IMR-90 (cell line): ENCODE measurements around the gene ATXN7L3. TPM values are rescaled to one million over a fixed set of nuclear protein-coding genes. Genes with fewer than 3 reads are reported as not detected.
"Not testable (repeated sequence)": the region's sequence is repeated elsewhere in the genome, so short reads cannot be mapped to it uniquely, and the experiment has no call there.

Experiments
- ATAC-seq: fragments of 200-7000 bp; cut with Tn5 transposase; 2 replicates; pipeline ENCODE4 v1.9.1; 2020; ENCODE audit warnings: low read depth, mild to moderate bottlenecking, moderate library complexity
- BruUV-seq: library from RNA; stranded (reverse); fragments of 400-500 nt; replicated peaks from 2 replicates; lab custom pipeline; 2021; lab: Mats Ljungman, UMichigan
- CTCF ChIA-PET: fragments of 300-600 bp; formaldehyde crosslinking; extraction: SDS; loops from one replicate; lab custom pipeline; 2021; ENCODE audit warnings: antibody characterized with exemption; lab: Yijun Ruan, JAX
- POLR2A ChIA-PET: fragments of 300-600 bp; sonication (Branson Sonifier 250); formaldehyde crosslinking; loops from one replicate; lab custom pipeline; 2022; ENCODE audit warnings: antibody characterized with exemption; ENCODE audit not compliant: unreplicated experiment; lab: Charles Lee
- DNase-seq: peaks from one replicate; pipeline ENCODE4 v3.0.0; 2013
- H2AFZ ChIP-seq: replicated peaks from 2 replicates; pipeline ENCODE3; 2013; ENCODE audit warnings: low read length, mild to moderate bottlenecking; ENCODE audit not compliant: poor library complexity
- H2AK5ac ChIP-seq: 2 replicates; pipeline ENCODE4 v1.6.1; 2013; ENCODE audit warnings: low read depth, low read length, inconsistent platforms
- H2AK9ac ChIP-seq: replicated peaks from 2 replicates; pipeline ENCODE3; 2013; ENCODE audit warnings: mild to moderate bottlenecking, low read depth, low read length, moderate library complexity; ENCODE audit not compliant: poor library complexity
- H2BK120ac ChIP-seq: 2 replicates; pipeline ENCODE4 v1.6.1; 2013; ENCODE audit warnings: low read depth, low read length, inconsistent platforms
- H2BK15ac ChIP-seq: 3 replicates; pipeline ENCODE4 v1.6.1; 2013; ENCODE audit warnings: low read depth, low read length, inconsistent platforms
- H2BK20ac ChIP-seq: 2 replicates; pipeline ENCODE4 v1.6.1; 2013; ENCODE audit warnings: low read depth, mild to moderate bottlenecking, inconsistent platforms, low read length, moderate library complexity
- H2BK5ac ChIP-seq: 2 replicates; pipeline ENCODE4 v1.6.1; 2013; ENCODE audit warnings: mild to moderate bottlenecking, low read depth, low read length, inconsistent platforms; ENCODE audit not compliant: poor library complexity, severe bottlenecking
- H3K14ac ChIP-seq: replicated peaks from 2 replicates; pipeline ENCODE4 v1.6.1; 2013; ENCODE audit warnings: low read depth, low read length, inconsistent platforms
- H3K18ac ChIP-seq: 2 replicates; pipeline ENCODE4 v1.6.1; 2013; ENCODE audit warnings: low read depth, low read length, control low read depth
- H3K23ac ChIP-seq: 2 replicates; pipeline ENCODE4 v1.6.1; 2013; ENCODE audit warnings: low read depth, low read length, inconsistent platforms
- H3K27ac ChIP-seq: 2 replicates; pipeline ENCODE4 v1.5.1; 2013; ENCODE audit warnings: mild to moderate bottlenecking, control low read depth, low read length; ENCODE audit not compliant: insufficient read depth
- H3K27me3 ChIP-seq: 2 replicates; pipeline ENCODE4 v1.6.1; 2013; ENCODE audit warnings: low read length; ENCODE audit not compliant: control insufficient read depth, insufficient read depth
- H3K36me3 ChIP-seq: 2 replicates; pipeline ENCODE4 v1.6.1; 2013; ENCODE audit warnings: low read length, mixed read lengths; ENCODE audit not compliant: control insufficient read depth, insufficient read depth
- H3K4ac ChIP-seq: 2 replicates; pipeline ENCODE4 v1.6.1; 2013; ENCODE audit warnings: low read depth, low read length, inconsistent platforms
- H3K4me1 ChIP-seq: 2 replicates; pipeline ENCODE4 v1.6.1; 2013; ENCODE audit warnings: low read length, mixed read lengths; ENCODE audit not compliant: control insufficient read depth, insufficient read depth
- H3K4me2 ChIP-seq: 2 replicates; pipeline ENCODE4 v1.6.1; 2013; ENCODE audit warnings: low read depth, mild to moderate bottlenecking, control low read depth, low read length, moderate library complexity
- H3K4me3 ChIP-seq: 2 replicates; pipeline ENCODE4 v1.5.1; 2013; ENCODE audit warnings: low read depth, mild to moderate bottlenecking, control low read depth, low read length, moderate library complexity; ENCODE audit not compliant: insufficient read depth
- H3K56ac ChIP-seq: 2 replicates; pipeline ENCODE4 v1.6.1; 2013; ENCODE audit warnings: low read length, inconsistent platforms; ENCODE audit not compliant: insufficient read depth; ENCODE audit errors: extremely low read depth
- H3K79me1 ChIP-seq, 2 experiments: 2 replicates each; pipeline ENCODE4 v1.6.1; 2013; ENCODE audit warnings: low read length in 2 of 2, inconsistent platforms in 1 of 2, low read depth in 1 of 2
- H3K9ac ChIP-seq: 2 replicates; pipeline ENCODE4 v1.6.1; 2013; ENCODE audit warnings: low read depth, low read length, control low read depth
- H3K9me1 ChIP-seq: 2 replicates; pipeline ENCODE4 v1.6.1; 2013; ENCODE audit warnings: low read length, inconsistent platforms; ENCODE audit not compliant: insufficient read depth
- H3K9me3 ChIP-seq: 2 replicates; pipeline ENCODE4 v1.6.1; 2013; ENCODE audit warnings: low read length; ENCODE audit not compliant: control insufficient read depth, insufficient read depth
- H4K20me1 ChIP-seq: 2 replicates; pipeline ENCODE4 v1.6.1; 2013; ENCODE audit warnings: low read length, inconsistent platforms; ENCODE audit not compliant: insufficient read depth
- H4K5ac ChIP-seq: 2 replicates; pipeline ENCODE4 v1.6.1; 2013; ENCODE audit warnings: mild to moderate bottlenecking, low read depth, low read length, control low read depth
- H4K8ac ChIP-seq, 2 experiments: 2 replicates each; pipeline ENCODE4 v1.6.1; 2013; ENCODE audit warnings: low read depth in 2 of 2, low read length in 2 of 2, control low read depth in 1 of 2, inconsistent platforms in 1 of 2
- H4K91ac ChIP-seq: 2 replicates; pipeline ENCODE4 v1.6.1; 2013; ENCODE audit warnings: low read depth, low read length, inconsistent platforms; ENCODE audit not compliant: insufficient read depth
- WGBS, 2 experiments: methylation state at CpG; one replicate each; pipeline versions ENCODE4 v1.1.5 to v1.1.7; 2013; ENCODE audit warnings: missing lambda C conversion rate in 2 of 2; ENCODE audit not compliant: insufficient read length in 1 of 2; ENCODE audit errors: extremely low coverage in 2 of 2; 5-methylcytosine and 5-hydroxymethylcytosine counted together
- dilution Hi-C: fragments of 300-500 bp; cut with HindIII; formaldehyde crosslinking; loops from one replicate; pipeline ENCODE4 v1.14.3; 2018; ENCODE audit warnings: low sequenced_read_pairs; ENCODE audit not compliant: unreplicated experiment
- in situ Hi-C: fragments of 300-500 bp; cut with MboI; formaldehyde crosslinking; loops from 3 replicates; pipeline ENCODE4 v1.14.3; 2019; ENCODE audit warnings: low sequenced_read_pairs, inconsistent platforms, mixed read lengths
- intact Hi-C: fragments of 100-400 bp; cut with micrococcal nuclease; formaldehyde crosslinking; loops from 2 replicates; pipeline ENCODE4 v1.10.0; 2022
- polyA plus RNA-seq, 3 experiments: library from polyadenylated mRNA; depleted of rRNA; stranded (reverse); fragments of >200 nt; gene quantifications; 2 replicates each; pipeline ENCODE4 v1.2.3, GENCODE V29; 2012; ENCODE audit warnings: low replicate concordance in 1 of 3
- total RNA-seq: library from RNA; depleted of rRNA; stranded (reverse); fragments of >200 nt; gene quantifications from 2 replicates; pipeline ENCODE4 v1.2.3, GENCODE V29; 2012

The ATXN7L3 gene
- total and polyA plus RNA-seq, 2 of the 4 experiments (the other 2 are of a cell fraction), result 17.2 to 40.9 TPM

- BruUV-seq, intact Hi-C loops, in situ Hi-C loops: not testable (repeated sequence)
These were observed 38.2 kb upstream of the ATXN7L3 start for GRCh38 chr17:44237886-44238285.

More at GRCh38 chr17:44237886-44238285, 38.2 kb upstream of the ATXN7L3 start:
- H3K18ac ChIP-seq, H2BK120ac ChIP-seq, H3K4me1 ChIP-seq, H3K27ac ChIP-seq, H4K91ac ChIP-seq, ATAC-seq, dilution Hi-C loops, H2AK9ac ChIP-seq, H3K56ac ChIP-seq, POLR2A ChIA-PET, H3K79me1 ChIP-seq, H3K4me3 ChIP-seq, H3K14ac ChIP-seq, H3K23ac ChIP-seq, H3K9me1 ChIP-seq, H2BK15ac ChIP-seq, H3K9me3 ChIP-seq, H3K36me3 ChIP-seq, H4K5ac ChIP-seq, H4K8ac ChIP-seq, H3K4me2 ChIP-seq, H2AFZ ChIP-seq, H4K20me1 ChIP-seq, H2AK5ac ChIP-seq, CTCF ChIA-PET, H2BK5ac ChIP-seq, H3K4ac ChIP-seq, H3K27me3 ChIP-seq, H3K9ac ChIP-seq, DNase-seq, H2BK20ac ChIP-seq: not testable (repeated sequence)
- no CpG with 5 or more reads among the region's 28 CpGs for WGBS, 2 experiments
